CD4-positive, alpha-beta T cell treated with Interleukin-12 subunit alpha and Interleukin-12 subunit beta, for 1 hour (primary cell): ENCODE measurements around the gene UBE2U.

Experiments
- DNase-seq: peaks from one replicate; pipeline ENCODE4 v3.0.0-alpha.2; 2020

UBE2U gene

GRCh38 chr1:64295561-64295960 is 92.1 kb downstream of the UBE2U start:
- no peak for DNase-seq

GRCh38 chr1:64296459-64296858 is 93.0 kb downstream of the UBE2U start:
- DNase-seq = no peak

- DNase-seq = no peak
Observed at GRCh38 chr1:64302194-64302593, 98.8 kb downstream of the UBE2U start.

GRCh38 chr1:64302971-64303370 is 99.5 kb downstream of the UBE2U start:
- DNase-seq = no peak

GRCh38 chr1:64304823-64305222 is 101.4 kb downstream of the UBE2U start:
- DNase-seq = no peak

GRCh38 chr1:64308866-64309265 is 105.4 kb downstream of the UBE2U start:
- DNase-seq = no peak

- DNase-seq = no peak
Observed at GRCh38 chr1:64309431-64309831, 106.0 kb downstream of the UBE2U start.

GRCh38 chr1:64310760-64311159 is 107.3 kb downstream of the UBE2U start:
- DNase-seq = no peak

- DNase-seq = no peak
Observed at GRCh38 chr1:64312431-64312830, 109.0 kb downstream of the UBE2U start.

GRCh38 chr1:64315402-64315801 is 112.0 kb downstream of the UBE2U start:
- DNase-seq = no peak
